IPS-18a (cell line): ENCODE results near the gene MRPS16.
"Not testable (repeated sequence)": the region's sequence is repeated elsewhere in the genome, so short reads cannot be mapped to it uniquely, and the experiment has no call there.

Experiments
- H3K27ac ChIP-seq: one replicate; pipeline ENCODE4 v1.5.1; 2013; ENCODE audit warnings: low read length
- H3K27me3 ChIP-seq: one replicate; pipeline ENCODE4 v1.6.1; 2013; ENCODE audit warnings: mild to moderate bottlenecking, low read length; ENCODE audit not compliant: control insufficient read depth, insufficient read depth
- H3K36me3 ChIP-seq: one replicate; pipeline ENCODE4 v1.6.1; 2013; ENCODE audit warnings: low read depth, low read length; ENCODE audit not compliant: control insufficient read depth
- H3K4me1 ChIP-seq: one replicate; pipeline ENCODE4 v1.6.1; 2013; ENCODE audit warnings: low read depth, low read length; ENCODE audit not compliant: control insufficient read depth
- H3K4me3 ChIP-seq: one replicate; pipeline ENCODE4 v1.5.1; 2013; ENCODE audit warnings: low read length
- H3K9ac ChIP-seq: one replicate; pipeline ENCODE4 v1.6.1; 2013; ENCODE audit warnings: mild to moderate bottlenecking, low read length, moderate library complexity
- H3K9me3 ChIP-seq: one replicate; pipeline ENCODE4 v1.6.1; 2013; ENCODE audit warnings: low read depth, low read length; ENCODE audit not compliant: control insufficient read depth

Gene MRPS16

DNA sequence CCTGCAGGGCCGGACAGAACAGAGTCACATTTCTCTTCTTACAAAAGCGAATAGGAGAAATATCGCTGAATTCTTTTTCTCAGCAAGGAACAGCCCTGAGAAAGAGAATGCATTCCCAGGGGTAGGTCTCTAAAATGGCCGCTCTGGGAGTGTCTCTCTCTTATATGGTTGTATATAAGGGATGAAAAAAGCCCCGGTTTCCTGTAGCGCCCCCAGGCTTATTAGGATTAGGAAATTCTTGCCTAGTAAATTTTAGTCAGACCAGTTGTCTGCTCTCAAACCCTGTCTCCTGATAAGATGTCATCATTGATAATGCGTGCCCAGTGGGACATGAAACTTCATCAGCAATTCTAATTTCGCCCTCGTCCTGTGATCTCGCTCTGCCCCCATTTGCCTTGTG lies 6.2 kb upstream of the MRPS16 start:
- not testable (repeated sequence) for H3K27me3 ChIP-seq, H3K9me3 ChIP-seq, H3K27ac ChIP-seq, H3K9ac ChIP-seq, H3K36me3 ChIP-seq, H3K4me3 ChIP-seq, H3K4me1 ChIP-seq

DNA sequence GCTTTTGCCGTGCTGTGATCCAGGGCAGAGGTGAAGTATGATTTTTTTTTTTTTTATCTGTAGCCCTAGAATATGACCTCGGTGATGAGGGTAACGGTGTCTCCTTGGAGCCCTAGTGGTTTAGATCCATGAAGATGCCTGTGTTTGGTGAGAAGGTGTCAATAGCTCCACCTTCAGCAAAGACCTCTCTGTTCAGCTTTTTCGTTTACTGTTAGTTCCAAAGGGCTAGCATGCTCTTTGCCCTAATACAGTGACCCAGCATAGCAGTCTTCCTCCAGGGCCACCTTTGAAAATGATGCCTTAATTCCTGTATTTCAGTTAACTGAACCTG lies 746 bp upstream of the MRPS16 start:
- Histone ChIP-seq H3K4me1 (peaks cover 3% of the 10 kb centered on the region), H3K36me3 (peaks cover 19% of the 10 kb centered on the region), H3K27ac (peak overlapping the region; percentile 84), H3K27me3 (no peaks in the 10 kb centered on the region), H3K4me3 (peak overlapping the region; percentile 94), H3K9me3 (no peaks in the 10 kb centered on the region), H3K9ac (peak overlapping the region; percentile 91)

DNA sequence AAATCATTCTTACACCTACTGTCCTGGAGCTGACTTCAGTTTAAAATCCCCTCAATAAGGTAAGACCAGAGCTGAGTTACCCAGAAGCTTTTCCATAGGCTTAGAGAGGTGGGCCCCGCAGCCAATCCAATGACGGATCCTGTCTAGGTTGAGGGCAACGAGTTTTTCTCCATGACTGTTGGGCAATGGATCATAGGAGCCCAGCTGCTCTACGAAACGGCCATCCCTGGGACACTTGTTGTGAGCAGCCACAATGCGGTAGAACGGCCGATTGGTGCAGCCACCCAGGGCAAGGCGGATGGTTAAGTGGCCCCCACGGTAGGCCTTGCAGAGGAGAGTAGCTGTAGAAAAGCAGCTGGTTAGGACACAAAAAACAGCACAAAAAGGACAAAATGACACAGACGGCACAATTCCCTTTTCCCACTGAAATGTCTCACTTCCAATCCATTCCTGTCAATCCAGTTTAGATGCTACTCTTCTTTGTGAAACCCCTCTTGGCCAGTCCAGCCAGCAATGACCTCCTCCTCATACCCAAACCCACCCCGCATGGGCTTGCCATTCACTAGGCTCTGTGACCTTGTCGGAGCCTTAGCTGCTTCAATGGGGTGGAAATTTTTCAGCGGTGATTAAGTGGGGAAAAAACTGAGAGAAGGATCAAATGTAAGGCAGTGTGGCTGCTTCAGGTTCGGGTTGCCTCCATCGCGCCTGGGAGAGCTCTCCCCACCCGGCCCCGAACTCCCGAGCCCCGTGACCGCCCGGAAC lies 580 bp downstream of the MRPS16 start:
- peak overlapping the region; percentile 94 for H3K4me3 ChIP-seq
- peak overlapping the region; percentile 84 for H3K27ac ChIP-seq
- H3K36me3 ChIP-seq, result peaks cover 19% of the 10 kb centered on the region
- H3K4me1 ChIP-seq, result peaks cover 3% of the 10 kb centered on the region
- H3K9ac ChIP-seq, result peak overlapping the region; percentile 91
- H3K9me3 ChIP-seq, result no peaks in the 10 kb centered on the region
- H3K27me3 ChIP-seq, result no peaks in the 10 kb centered on the region

DNA sequence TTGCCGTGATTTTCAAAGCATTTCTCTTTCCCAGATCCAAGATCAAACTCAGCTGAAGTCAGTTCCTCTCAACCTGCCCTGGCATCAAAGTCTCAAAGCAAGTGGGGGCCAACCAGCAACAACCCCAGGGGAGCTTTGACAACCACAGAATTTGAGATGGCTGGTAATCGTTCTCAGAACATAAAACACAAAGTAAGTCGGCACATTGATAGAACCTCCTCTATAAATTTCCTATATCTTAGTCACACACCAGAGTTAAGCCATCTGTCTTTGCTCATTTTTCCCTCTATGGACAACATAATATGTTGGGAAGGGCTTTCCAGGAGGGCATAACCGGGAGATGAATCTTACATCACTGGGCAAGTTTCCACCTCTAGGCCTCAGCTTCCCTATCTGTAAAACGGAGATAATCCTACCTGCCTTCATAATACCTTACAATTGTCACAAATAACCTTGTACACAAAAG lies 4.2 kb downstream of the MRPS16 start:
- peaks cover 42% of the 10 kb centered on the region for H3K36me3 ChIP-seq
- no peaks in the 10 kb centered on the region for H3K27me3 ChIP-seq
- H3K9me3 ChIP-seq, result no peaks in the 10 kb centered on the region
- no peak overlapping the region for H3K9ac ChIP-seq
- H3K27ac ChIP-seq, result no peak overlapping the region
- H3K4me3 ChIP-seq, result peak overlapping the region; percentile 97
- H3K4me1 ChIP-seq, result peaks cover 6% of the 10 kb centered on the region

DNA sequence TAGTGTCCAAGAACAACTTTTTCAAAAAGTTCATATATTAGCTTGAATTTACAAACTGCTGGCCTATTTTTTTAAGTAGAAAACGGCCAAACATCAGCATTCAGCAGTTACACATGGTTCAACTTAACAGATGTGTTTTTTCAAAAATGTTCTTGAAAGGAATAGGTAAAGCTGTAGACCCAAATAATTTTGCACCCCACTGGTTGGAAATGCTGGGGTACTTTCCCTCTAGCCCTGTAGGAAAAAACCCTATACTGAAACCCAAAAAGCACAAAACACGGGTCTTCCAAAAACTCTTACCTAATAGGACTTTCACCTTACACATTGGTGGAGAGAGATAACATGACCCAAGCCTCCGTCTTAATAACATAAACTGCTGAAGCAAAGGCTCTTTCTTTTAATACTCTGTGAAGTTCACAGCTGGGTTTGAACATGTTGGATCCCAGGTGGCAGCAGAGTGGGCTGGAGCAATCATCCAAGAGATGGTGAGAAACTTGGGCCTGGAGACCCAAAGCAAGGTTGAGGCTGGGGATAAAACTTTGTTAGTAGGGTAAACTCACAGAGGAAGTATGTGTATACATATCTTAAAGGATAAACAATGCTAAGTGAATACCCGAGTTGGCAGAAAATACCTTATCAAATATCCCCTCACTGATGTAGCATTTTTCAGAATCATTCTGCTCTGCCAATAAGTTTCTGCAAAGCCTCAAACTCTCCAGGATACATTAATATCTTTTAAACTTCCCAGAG lies 4.8 kb downstream of the MRPS16 start:
- H3K27ac ChIP-seq, result peak overlapping the region; percentile 86
- H3K4me1 ChIP-seq, result peaks cover 6% of the 10 kb centered on the region
- peak overlapping the region; percentile 97 for H3K4me3 ChIP-seq
- no peaks in the 10 kb centered on the region for H3K9me3 ChIP-seq
- H3K9ac ChIP-seq, result peak overlapping the region; percentile 96
- no peaks in the 10 kb centered on the region for H3K27me3 ChIP-seq
- peaks cover 48% of the 10 kb centered on the region for H3K36me3 ChIP-seq

DNA sequence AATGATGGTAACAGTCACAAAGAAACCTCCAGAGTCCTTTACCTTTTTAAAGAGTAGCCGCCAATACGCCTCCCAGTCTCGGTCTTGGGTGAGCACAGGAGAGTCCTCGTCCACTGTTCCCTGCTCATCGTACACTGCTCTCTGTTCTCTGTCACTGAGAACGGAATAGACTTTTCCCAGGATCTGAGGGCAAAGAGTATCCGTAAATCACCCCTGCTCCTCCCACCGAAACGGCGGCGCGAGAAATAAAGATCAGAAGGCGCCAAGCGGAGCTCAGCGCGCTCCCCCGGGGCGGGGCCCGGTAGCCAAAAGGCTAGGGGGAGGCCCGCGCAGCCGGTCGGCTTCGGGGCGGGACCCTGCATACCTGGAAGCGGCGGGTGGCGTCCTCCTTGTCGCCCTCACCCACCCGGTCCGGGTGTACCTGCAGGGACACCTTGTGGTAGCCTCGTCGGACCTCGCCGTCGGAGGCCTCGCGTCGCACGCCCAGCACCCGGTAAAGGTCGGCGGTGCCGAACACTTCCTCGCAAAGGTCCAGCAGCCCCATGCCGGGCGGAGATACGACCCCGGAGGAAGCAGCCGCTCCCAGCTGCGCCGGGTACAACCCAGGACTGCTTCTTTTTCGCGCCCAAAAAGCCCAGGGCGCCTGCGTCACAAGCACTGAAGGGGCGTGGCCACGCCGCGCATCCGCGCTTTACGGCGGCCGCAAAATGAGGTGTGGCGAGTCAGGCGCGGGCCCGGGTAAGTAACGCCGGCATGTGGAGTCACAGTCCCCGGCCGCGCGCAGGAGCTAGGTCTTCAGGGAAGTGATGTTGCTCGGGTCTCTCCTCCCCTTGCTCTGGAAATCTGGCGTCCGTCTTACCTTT lies 5.6 kb downstream of the MRPS16 start, which contains the start of gene DNAJC9:
TSS of gene DNAJC9 (minus strand) at position 610 of the 863 bp plus-strand sequence. CDS start at position 544, 66 bp downstream.
- peak within 1 kb of the TSS; percentile 86 for H3K27ac ChIP-seq
- H3K4me1 ChIP-seq, result peaks cover 6% of the 10 kb centered on the region
- no peaks in the 10 kb centered on the region for H3K9me3 ChIP-seq
- peak within 1 kb of the TSS; percentile 97 for H3K4me3 ChIP-seq
- peaks cover 54% of the 10 kb centered on the region for H3K36me3 ChIP-seq
- peak within 1 kb of the TSS; percentile 96 for H3K9ac ChIP-seq
- no peaks in the 10 kb centered on the region for H3K27me3 ChIP-seq

DNA sequence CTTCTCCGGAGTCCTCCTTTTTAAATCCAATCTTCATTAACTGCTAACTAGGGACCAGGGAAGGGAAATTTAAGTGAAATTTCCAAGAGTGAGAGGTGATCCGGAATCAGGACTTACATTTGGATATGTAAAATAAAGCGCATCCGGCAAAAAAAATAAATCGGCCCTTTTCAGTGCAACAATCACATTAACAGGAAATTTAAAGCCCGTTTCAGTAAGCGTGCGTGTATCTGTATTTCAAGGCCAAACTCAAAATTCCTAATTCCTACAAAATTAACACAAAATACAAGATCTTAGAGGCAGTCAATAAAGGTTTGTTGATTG lies 6.2 kb downstream of the MRPS16 start:
- Histone ChIP-seq H3K9me3 (no peaks in the 10 kb centered on the region), H3K9ac (peak overlapping the region; percentile 96), H3K4me3 (peak overlapping the region; percentile 97), H3K27ac (peak overlapping the region; percentile 72), H3K36me3 (peaks cover 59% of the 10 kb centered on the region), H3K27me3 (no peaks in the 10 kb centered on the region), H3K4me1 (peaks cover 6% of the 10 kb centered on the region)

DNA sequence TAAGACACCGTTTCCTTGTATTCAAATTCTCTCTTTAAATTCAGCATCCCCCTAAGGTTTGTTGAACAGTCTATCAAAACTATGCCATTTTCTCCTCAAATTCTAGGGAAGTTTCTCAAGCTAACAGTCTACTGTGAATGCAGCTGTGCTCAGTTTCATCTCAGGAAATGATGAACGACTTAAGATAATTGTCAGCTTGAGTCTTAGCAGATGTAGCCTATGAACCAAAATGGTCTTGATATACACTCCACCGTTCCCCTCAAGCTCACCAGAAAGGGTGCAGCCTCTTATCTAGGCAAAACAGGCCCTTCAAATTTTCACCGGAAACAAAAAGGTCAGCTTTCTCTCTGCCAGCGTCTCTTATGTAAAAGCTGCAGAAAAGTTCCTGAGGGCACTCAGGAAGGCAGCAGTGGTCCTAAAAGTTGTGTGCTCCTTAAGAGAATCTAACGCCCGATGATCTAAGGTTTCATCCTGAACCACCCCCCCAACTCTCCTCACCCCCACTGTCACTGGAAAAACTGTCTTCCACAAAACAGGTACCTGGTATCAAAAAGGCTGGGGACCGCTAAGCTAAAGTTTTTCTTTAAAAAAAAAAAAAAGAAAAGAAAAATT lies 7.5 kb downstream of the MRPS16 start:
- Histone ChIP-seq H3K4me3 (peak overlapping the region; percentile 97), H3K9ac (peak overlapping the region; percentile 96), H3K27me3 (no peaks in the 10 kb centered on the region), H3K27ac (no peak overlapping the region), H3K9me3 (no peaks in the 10 kb centered on the region), H3K4me1 (peaks cover 4% of the 10 kb centered on the region), H3K36me3 (peaks cover 62% of the 10 kb centered on the region)

DNA sequence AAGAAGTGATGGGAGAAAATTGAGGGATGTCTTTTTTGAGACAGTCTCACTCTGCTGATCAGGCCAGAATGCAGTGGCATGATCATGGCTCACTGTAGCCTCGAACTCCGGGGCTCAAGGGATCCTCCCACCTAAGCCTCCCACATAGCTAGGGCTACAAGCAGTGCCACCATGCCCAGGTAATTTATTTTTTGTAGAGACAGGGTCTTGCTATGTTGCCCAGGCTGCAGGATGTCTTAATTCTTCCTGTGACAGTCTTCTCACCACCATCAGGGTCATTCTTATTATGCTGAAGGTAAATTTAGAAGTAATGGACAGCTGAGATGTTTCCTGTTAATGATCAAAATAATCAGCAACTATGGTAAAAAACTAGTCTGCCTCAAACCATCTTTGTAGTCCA lies 12.5 kb downstream of the MRPS16 start:
- no peak overlapping the region for H3K4me3 ChIP-seq
- H3K27ac ChIP-seq, result no peak overlapping the region
- no peaks in the 10 kb centered on the region for H3K9me3 ChIP-seq
- H3K36me3 ChIP-seq, result peaks cover 76% of the 10 kb centered on the region
- H3K4me1 ChIP-seq, result no peaks in the 10 kb centered on the region
- no peaks in the 10 kb centered on the region for H3K27me3 ChIP-seq
- no peak overlapping the region for H3K9ac ChIP-seq

DNA sequence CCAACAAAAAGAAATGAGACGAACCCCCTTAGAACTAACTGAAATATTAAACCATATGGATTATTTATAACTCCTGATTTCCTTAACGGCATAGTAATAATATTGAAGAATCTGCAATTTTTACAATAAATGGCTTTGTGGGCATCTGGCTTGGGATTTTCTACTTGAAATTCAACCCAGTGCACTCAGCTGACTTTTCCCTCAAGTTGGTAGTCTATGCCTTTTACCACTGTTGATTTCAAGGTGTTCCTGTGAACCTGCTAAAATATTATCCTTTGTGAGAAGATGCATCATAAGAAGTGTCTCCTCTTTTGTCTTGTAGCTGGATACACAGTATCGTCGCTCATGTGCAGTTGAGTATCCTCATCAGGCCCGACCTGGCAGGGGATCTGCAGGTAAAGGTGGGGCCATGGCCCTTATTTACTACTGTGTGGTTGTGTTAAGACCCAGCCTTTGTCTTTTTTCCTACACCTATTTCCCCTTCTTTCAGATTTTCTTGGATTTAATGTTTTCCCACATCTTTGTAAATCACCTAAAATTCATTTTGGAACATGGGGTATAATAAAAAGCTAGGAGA lies 13.4 kb downstream of the MRPS16 start:
- H3K36me3 ChIP-seq, result peaks cover 74% of the 10 kb centered on the region

DNA sequence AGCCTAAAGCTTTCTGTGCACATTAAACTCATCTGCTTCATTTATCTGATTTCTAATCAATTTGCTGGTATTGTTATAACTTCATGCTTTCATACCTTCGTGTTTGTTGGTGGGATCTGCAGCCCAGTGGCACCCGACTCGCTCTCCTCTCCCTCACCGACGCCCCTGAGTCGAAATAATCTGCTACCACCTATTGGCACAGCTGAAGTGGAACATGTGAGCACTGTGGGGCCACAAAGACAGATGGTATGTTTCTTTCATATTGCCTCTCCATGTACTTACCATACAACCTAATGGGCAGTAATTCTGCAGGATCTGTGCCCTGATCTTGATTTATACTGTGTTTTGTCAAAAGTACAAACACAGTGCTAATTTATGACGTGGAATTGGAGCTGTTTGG lies 17.7 kb downstream of the MRPS16 start:
- H3K4me3 ChIP-seq, result no peak overlapping the region
- H3K27ac ChIP-seq, result no peak overlapping the region
- H3K27me3 ChIP-seq, result no peaks in the 10 kb centered on the region
- peaks cover 36% of the 10 kb centered on the region for H3K36me3 ChIP-seq
- no peaks in the 10 kb centered on the region for H3K4me1 ChIP-seq
- no peaks in the 10 kb centered on the region for H3K9me3 ChIP-seq
- H3K9ac ChIP-seq, result no peak overlapping the region

More for the DNA sequence above, 13.4 kb downstream of the MRPS16 start:
- H3K27me3 ChIP-seq, result no peaks in the 10 kb centered on the region
- no peaks in the 10 kb centered on the region for H3K9me3 ChIP-seq
- no peak overlapping the region for H3K27ac ChIP-seq
- no peak overlapping the region for H3K4me3 ChIP-seq
- H3K4me1 ChIP-seq, result no peaks in the 10 kb centered on the region
- H3K9ac ChIP-seq, result no peak overlapping the region
